NCI-H2227 (cell line): Measurements from ENCODE around the gene GPHA2.
A peak's percentile ranks its signal among the peaks of the same experiment; 100 is the strongest.

Source experiments
- DNase-seq: peaks from one replicate; lab custom pipeline; 2025; ENCODE audit not compliant: unreplicated experiment; lab: John Stamatoyannopoulos, UW

The GPHA2 gene

DNA sequence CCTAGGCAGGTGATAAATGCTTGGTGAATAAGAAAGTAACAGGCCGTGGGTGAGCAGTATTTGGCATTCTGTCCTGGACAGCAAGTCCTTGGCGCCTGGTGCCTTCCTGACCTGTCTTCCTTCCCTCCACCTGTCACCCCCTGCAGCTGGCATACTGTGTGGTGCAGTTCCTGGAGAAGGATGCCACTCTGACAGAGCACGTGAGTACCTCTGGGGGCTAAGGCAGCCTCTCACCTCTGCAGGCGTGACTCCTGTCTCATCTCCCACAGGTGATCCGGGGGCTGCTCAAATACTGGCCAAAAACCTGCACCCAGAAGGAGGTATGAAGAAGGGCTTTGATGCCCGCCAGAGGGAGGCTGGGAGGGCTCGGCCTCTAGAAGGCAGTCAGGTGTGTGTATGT, 4.4 kb downstream of the GPHA2 start:
- no peak for DNase-seq

GRCh38 chr11:64930340-64930739, 5.4 kb downstream of the GPHA2 start:
- DNase-seq: no peak

DNA sequence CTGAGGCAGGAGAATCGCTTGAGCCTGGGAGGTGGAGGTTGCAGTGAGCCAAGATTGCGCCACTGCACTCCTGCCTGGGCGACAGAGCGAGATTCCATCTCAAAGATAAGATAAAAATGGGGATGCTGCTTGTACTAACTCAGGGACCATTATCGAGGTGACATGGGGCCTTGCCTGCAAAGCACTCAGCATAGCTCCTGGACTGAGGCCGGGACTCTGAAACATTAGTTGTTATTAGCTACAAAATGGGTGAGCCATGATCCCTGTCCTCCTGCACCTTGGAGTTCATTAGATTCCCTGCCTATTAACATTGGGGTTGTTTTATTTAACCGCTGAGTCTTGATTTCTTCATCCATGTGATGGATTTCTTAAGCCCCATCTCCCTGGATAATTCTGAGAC, 6.1 kb downstream of the GPHA2 start:
- no peak for DNase-seq

- DNase-seq: no peak
Observed at GRCh38 chr11:64928957-64929356, 6.7 kb downstream of the GPHA2 start.

GRCh38 chr11:64926689-64927088, 9.0 kb downstream of the GPHA2 start:
- no peak for DNase-seq

DNA sequence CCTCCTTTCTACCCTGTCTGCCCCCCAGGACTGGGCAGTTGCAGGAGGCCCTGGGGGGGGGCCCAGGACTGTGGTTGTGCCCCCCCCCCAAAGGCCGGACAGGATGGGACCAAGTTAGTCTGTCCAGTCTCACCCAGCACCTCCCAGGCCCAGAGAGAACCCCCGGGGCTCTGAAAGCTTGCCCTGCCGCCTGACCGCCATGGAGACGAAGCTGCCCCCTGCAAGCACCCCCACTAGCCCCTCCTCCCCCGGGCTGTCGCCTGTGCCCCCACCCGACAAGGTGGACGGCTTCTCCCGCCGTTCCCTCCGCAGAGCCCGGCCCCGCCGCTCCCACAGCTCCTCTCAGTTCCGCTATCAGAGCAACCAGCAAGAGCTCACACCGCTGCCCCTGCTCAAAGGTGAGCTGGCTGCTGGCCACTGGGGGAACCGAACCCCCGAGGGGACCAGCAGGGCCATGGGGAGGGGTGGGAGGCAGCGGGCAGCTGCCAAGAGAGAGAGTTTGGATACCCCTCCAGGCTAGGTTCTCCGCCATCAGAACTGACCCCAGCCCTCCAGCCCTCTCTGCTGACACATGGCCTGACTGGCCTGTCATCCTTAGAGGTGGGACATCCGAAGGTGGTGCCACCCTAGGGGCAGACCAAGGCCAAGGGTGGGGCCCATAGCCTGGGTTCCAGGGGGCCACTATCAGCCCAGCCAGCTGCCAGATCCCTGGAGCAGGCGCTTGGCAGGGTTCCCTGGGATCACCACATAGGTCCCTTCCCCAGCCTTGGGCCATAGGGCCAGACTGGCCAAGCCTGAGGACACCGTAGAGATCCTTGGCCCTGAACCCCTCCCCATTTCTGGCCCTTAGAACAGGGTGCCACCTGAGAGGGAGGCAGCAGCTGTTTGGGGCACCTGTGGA, 9.9 kb downstream of the GPHA2 start:
- no peak for DNase-seq

DNA sequence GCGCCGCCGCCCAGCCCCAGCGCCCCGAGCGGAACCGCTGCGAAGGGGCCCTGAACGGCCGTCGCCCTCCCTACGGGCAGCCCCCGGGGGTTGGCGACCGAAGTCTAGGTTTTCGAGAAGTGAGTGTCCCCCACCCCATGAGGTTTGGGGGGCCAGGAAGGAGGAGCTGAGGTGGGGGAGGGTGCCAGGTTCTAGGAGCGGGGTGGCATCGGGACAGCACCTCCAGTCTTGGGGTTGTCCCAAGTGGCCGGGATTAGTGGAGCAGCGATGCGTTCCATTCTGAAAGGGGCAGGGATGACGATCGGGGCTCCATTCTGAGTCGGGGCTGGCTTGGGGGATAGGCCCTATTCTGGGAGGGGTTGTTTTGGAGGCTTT, 10.8 kb downstream of the GPHA2 start:
- no peak for DNase-seq

DNA sequence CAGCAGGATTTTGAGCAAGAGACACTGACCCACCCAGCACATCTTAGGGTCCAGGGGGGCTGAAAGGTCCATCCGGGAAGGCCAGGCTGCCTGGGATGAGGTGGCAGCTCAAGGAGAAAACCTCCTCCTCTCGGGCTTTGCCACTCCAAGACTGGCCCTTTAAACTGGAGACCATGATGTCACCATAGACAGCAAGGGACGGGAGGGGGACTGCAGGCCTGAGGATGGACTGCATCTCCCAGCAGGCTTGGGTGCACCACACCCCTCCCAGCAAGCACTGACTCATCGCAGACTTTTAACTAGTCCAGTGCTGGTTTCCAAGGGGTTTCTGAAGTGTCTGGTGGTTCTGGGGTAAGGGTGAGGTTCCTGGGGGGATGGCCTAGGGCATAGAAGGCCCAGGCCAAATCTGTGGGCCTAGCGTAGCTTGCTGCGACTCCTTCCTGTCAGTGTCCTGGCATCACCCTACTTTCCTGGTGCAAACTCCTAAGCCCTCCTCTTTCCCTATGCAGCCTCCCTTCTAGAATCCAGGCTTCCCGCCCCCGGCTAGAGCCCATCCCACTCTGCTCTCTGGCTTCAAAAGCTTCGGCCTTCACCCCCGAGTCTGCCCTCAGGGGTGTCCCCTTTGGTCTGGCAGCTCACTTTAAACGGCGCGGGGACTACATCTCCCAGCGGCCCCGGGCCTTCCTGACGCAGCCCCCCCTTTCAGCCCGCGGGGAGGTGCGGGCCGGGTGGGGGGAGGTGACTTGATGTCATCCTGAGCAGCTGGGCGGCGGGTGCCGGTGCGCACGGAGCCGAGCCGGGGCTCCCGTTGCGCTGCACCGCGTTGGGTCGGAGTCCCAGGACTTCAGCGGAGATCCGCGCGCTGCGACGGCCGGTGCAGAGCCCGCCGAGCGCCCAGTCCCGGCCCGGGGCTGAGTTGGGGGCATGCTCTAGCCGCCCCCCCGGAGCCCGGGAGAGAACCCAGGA, 11.5 kb downstream of the GPHA2 start, which contains the start of gene PPP2R5B:
Gene PPP2R5B, plus strand, starts transcription at position 746 of the 966 bp plus-strand sequence. CDS start 1,046 bp downstream, outside the sequence.
- DNase-seq: peak; percentile 89

DNA sequence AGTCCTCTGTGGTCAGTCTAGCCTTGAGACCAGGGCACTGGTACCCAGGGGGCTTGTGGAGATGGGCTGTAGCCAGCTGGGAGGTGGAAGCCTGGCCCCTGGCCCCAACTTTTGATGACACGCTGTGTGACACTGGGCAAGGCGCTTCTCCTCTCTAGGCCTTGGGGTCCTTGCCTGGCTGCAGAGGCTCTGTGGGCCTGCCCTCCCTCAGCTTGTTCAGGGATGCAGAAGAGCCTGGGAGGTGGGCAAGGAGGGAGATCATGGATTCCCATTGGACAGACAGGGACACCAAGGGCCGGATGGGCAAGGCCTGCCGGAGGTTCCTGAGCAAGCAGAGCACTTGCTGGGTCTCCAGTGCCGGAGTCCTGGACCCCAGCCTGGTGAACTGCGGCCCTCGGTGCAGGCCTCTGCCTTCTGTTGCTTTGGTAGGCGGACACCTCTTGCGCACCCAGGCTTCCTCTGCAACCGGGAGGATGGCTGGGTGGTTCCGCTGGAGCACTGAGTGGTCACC, 12.5 kb downstream of the GPHA2 start:
- DNase-seq: no peak

DNA sequence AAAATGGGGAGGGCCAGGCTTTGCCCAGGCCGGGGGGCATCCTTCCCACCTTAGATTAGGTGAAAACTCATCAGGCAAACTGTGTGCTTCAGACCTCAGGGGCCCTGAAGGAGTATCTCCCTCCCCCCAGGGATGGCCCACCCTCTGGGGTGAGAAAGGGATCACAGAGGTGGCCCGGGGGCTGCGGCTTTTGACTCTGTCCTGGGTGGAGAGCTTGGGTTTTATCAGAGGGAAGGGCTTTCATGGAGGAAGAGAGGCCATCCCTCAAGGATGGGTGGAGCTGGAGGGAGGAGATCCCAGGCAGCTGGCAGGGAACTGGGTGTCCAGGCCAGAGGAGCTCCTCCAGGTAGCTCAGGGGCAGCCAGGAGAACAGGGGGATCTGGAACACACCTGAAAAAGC, 14.3 kb downstream of the GPHA2 start:
- DNase-seq: no peak

DNA sequence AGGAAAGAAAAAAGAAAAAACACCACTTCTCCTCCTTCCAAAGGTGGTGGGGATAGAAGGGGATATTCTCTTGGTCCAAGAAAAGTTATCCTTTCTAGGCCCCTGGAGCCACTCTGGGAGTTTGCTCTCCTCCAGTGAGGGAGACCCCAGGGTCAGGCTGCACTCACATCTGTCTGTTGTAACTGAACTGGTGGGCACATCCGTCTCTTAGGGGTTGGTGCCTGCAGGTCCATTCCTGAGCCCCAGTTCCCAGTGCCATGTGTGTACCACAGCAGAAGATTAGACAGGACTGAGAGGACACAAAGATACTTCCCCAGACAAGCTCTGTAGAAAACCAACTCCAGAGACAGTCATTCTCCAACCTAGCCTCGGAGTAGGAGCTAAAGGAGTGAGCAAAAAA, 15.6 kb downstream of the GPHA2 start:
- DNase-seq: no peak

DNA sequence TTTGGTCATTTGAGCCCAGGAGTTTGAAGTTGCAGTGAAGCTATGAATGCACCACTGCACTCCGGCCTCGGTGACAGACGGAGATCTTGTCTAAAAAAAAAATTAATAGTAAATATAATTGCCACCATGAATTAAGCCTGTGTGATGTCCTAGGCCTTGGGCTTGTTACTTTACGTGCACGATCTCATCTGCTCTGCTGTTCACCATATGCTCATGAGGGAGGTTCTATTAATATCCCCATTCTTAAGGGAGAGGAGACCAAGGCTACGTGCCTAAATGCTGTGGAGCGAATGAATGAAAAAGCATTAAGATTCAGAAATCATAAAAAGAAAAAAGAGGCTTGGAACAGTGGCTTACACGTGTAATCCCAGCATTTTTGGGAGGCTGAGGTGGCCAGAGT, 16.1 kb downstream of the GPHA2 start:
- DNase-seq: no peak

GRCh38 chr11:64918017-64918416, 17.7 kb downstream of the GPHA2 start:
- DNase-seq: no peak

- no peak for DNase-seq
Observed at GRCh38 chr11:64917663-64917995, 18.1 kb downstream of the GPHA2 start.

- DNase-seq: peak; percentile 99
Observed at GRCh38 chr11:64916775-64917662, 18.7 kb downstream of the GPHA2 start, which contains the start of gene ATG2A. ATG2A (minus strand) TSS chr11:64917209; CDS start chr11:64917135, 74 bp downstream.

DNA sequence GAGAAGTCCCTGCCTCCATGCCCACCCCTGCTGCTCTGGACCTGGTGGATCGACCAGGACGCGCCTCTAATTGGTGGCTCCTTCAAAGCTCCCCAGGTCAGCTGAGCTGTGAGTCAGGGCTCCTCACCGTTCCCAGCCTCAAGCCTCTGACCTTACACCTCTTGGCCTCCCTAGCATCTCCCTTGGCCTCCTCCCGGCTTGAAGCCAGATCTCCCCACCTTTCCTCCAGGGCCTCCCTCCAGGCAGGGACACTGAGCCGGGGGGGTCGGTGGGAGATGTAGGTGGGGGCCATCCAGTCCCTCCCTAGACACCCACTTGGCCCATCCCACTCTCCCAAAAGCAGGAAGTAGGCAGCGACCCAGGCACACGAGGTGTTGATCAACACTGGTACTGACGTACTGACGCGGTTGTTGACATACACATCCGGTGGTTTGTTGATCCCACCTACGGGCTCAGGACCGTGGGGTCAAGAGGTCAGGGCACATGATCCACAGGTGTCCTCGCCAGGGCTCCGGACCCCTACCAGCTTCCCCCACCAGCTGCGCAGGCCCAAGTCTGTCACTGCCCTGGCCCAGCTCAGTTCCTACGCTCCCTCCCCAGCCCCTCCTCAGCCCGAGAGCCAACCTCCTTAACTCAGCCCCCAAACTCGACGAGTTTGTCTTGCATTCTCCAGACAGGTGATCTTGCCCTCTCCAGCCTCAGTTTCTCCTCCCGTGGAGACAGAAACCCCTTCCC, 19.5 kb downstream of the GPHA2 start:
- DNase-seq: peak; percentile 37

- no peak for DNase-seq
Observed at GRCh38 chr11:64915376-64915887, 20.3 kb downstream of the GPHA2 start.

- DNase-seq: no peak
Observed at GRCh38 chr11:64914123-64914522, 21.6 kb downstream of the GPHA2 start.

- DNase-seq: no peak
Observed at GRCh38 chr11:64913171-64913727, 22.4 kb downstream of the GPHA2 start.
